Measurements from ENCODE around the gene ZNF568.

DNA sequence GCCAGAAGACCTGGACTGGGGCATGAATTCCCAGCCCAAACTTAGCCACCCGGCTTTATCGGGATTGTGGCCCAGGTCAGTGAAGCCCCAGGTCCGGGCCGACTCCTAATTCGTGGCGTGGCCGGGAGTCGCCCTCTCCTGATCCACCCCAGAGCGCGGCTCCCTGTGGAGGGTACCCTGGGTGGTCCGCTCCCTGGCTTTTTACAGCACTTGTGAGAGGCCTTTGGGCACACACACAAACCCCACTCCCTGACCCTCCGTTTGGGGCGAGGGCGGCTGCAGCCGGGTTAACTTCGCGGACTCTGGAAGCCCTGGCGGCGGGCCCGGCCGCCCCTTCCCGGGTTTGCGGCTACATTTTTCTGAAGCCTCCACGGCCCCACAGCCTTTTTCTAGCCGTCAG, 56.4 kb downstream of the ZNF568 start:
- TF ChIP-seq CTCF (IDR thresholded peaks at IDR 0.05) (no peak), POLR2A (IDR thresholded peaks at IDR 0.05) (no peak)

Data from body of pancreas (tissue), 4 donors.